ENCODE measurements around the gene DNAH7. TPM values are rescaled to one million over a fixed set of nuclear protein-coding genes. Genes with fewer than 3 reads are reported as not detected.

The DNAH7 gene
- total and polyA plus RNA-seq, 2 experiments from 2014 or later, result 0.35 to 1.1 TPM

DNA sequence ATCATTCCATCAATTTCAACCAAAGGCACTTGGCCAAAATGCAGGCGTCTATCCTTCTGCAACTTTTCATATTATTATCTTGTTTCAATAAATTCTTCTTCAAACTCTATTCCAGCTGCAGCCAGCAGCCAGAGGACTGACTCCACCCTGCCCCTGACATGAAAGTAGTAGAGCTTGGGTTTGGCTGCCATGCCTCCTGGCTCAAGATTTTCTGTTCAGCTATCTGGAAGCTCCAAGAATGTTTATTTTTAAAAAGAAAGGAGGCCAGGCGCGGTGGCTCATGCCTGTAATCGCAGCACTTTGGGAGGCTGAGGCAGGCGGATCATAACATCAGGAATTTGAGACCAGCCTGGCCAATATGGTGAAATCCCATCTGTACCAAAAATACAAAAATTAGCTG, 4.9 kb downstream of the DNAH7 start (continued):
- TF ChIP-seq, protein P1, sequence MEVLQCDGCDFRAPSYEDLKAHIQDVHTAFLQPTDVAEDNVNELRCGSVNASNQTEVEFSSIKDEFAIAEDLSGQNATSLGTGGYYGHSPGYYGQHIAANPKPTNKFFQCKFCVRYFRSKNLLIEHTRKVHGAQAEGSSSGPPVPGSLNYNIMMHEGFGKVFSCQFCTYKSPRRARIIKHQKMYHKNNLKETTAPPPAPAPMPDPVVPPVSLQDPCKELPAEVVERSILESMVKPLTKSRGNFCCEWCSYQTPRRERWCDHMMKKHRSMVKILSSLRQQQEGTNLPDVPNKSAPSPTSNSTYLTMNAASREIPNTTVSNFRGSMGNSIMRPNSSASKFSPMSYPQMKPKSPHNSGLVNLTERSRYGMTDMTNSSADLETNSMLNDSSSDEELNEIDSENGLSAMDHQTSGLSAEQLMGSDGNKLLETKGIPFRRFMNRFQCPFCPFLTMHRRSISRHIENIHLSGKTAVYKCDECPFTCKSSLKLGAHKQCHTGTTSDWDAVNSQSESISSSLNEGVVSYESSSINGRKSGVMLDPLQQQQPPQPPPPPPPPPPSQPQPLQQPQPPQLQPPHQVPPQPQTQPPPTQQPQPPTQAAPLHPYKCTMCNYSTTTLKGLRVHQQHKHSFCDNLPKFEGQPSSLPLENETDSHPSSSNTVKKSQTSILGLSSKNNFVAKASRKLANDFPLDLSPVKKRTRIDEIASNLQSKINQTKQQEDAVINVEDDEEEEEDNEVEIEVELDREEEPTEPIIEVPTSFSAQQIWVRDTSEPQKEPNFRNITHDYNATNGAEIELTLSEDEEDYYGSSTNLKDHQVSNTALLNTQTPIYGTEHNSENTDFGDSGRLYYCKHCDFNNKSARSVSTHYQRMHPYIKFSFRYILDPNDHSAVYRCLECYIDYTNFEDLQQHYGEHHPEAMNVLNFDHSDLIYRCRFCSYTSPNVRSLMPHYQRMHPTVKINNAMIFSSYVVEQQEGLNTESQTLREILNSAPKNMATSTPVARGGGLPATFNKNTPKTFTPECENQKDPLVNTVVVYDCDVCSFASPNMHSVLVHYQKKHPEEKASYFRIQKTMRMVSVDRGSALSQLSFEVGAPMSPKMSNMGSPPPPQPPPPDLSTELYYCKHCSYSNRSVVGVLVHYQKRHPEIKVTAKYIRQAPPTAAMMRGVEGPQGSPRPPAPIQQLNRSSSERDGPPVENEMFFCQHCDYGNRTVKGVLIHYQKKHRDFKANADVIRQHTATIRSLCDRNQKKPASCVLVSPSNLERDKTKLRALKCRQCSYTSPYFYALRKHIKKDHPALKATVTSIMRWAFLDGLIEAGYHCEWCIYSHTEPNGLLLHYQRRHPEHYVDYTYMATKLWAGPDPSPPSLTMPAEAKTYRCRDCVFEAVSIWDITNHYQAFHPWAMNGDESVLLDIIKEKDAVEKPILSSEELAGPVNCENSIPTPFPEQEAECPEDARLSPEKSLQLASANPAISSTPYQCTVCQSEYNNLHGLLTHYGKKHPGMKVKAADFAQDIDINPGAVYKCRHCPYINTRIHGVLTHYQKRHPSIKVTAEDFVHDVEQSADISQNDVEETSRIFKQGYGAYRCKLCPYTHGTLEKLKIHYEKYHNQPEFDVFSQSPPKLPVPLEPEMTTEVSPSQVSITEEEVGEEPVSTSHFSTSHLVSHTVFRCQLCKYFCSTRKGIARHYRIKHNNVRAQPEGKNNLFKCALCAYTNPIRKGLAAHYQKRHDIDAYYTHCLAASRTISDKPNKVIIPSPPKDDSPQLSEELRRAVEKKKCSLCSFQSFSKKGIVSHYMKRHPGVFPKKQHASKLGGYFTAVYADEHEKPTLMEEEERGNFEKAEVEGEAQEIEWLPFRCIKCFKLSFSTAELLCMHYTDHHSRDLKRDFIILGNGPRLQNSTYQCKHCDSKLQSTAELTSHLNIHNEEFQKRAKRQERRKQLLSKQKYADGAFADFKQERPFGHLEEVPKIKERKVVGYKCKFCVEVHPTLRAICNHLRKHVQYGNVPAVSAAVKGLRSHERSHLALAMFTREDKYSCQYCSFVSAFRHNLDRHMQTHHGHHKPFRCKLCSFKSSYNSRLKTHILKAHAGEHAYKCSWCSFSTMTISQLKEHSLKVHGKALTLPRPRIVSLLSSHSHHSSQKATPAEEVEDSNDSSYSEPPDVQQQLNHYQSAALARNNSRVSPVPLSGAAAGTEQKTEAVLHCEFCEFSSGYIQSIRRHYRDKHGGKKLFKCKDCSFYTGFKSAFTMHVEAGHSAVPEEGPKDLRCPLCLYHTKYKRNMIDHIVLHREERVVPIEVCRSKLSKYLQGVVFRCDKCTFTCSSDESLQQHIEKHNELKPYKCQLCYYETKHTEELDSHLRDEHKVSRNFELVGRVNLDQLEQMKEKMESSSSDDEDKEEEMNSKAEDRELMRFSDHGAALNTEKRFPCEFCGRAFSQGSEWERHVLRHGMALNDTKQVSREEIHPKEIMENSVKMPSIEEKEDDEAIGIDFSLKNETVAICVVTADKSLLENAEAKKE (CRISPR knock-in tag; IDR thresholded peaks at IDR 0.05), result no peak

DNA sequence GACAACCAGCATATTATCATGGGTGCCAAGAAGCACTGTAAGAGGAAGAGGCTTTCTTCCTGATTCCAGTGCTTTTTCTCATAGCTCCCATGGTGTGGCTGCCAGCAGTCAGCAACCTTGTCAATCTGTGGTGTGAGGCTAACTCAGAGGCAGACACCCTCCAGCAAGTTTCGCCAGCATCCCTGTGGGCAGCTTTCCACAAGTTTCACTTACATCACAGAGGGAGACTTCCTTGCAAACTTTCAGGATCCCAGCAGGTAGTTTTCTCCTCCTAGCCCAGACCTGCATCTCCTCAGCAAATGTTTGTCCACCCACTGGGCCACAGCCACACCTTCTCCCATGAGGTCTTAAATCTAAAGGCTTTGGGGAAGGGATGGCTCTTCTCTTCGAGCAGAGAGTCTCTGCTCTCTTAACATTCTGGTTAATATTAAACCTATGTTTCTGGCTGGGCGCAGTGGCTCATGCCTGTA, 9.1 kb downstream of the DNAH7 start:
- Histone ChIP-seq H3K4me3 (no peak overlapping the region), H3F3A (replicated peaks; ENCODE audit: low read depth) (no peaks in the 10 kb centered on the region; the same call in 1 of the 2 replicates), H3K36me3 (ENCODE audit: insufficient read depth) (no peaks in the 10 kb centered on the region), H3K27me3 (ENCODE audit: insufficient read depth) (no peaks in the 10 kb centered on the region), H3K79me2 (replicated peaks; ENCODE audit: insufficient read depth) (no peaks in the 10 kb centered on the region), H2AFZ (peak overlapping the region; percentile 89), H4K20me1 (replicated peaks; ENCODE audit: insufficient read depth) (no peaks in the 10 kb centered on the region), H3K4me1 (ENCODE audit: insufficient read depth) (peaks cover 15% of the 10 kb centered on the region; the same call in 1 of the 2 replicates), H3K27ac (ENCODE audit: low read depth) (no peak overlapping the region), H3K9me2 (ENCODE audit: insufficient read depth) (no peaks in the 10 kb centered on the region), H3K4me2 (no peak overlapping the region)
- ATAC-seq (peak; percentile 98), DNase-seq (ENCODE audit: low spot score) (peak; percentile 41)
- TF ChIP-seq EZH2phosphoT487 (IDR thresholded peaks at IDR 0.05; ENCODE audit: unreplicated experiment) (no peak), CREB1 (CRISPR knock-in tag; IDR thresholded peaks at IDR 0.05; ENCODE audit: low read depth) (0 out of 2 replicates have a peak, but pooled peaks have one; percentile 6), ZNF114 (CRISPR knock-in tag; IDR thresholded peaks at IDR 0.05) (no peak)
- TF ChIP-seq, protein P1 (CRISPR knock-in tag; IDR thresholded peaks at IDR 0.05), result peak; percentile 59; the same call in 1 of the 2 replicates
- Mint-ChIP-seq H3K9me3 (no peaks in the 10 kb centered on the region), H3K4me3 (no peak overlapping the region), H3K27me3 (ENCODE audit: insufficient read depth, low read depth, poor library complexity) (peaks cover 2% of the 10 kb centered on the region), H3K36me3 (ENCODE audit: low read depth) (no peaks in the 10 kb centered on the region), H3K27ac (peak overlapping the region; percentile 79), H3K4me1 (peaks cover 18% of the 10 kb centered on the region)
